Inflammatory macrophage (primary cell): ENCODE data around the gene SCN11A.
"Not testable (repeated sequence)": the region's sequence is repeated elsewhere in the genome, so short reads cannot be mapped to it uniquely, and the experiment has no call there.

Source experiments
- DNase-seq, 2 donors: peaks; one replicate each; pipeline ENCODE4 v3.0.0-alpha.2; 2020 to 2022

SCN11A gene

DNA sequence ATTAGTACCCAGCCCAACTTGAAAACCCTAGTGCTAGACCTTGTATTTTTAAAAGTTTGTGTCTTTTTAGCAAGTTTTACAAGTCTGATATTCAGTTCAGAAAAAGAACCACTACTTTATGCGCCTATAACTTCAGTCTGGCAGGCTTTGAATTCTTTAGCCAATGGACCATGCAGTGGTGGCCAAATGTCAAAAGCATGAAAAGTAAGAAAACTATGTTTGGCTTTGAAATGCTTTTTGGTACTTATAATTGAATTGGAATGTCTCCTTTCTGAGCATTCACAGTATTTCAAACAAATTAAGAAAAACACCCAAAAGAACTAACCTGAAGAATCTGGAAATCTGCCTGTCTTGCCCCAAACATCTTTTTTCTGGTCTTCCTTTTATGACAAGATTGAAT, 12.9 kb upstream of the SCN11A start:
- DNase-seq, result no peak

DNA sequence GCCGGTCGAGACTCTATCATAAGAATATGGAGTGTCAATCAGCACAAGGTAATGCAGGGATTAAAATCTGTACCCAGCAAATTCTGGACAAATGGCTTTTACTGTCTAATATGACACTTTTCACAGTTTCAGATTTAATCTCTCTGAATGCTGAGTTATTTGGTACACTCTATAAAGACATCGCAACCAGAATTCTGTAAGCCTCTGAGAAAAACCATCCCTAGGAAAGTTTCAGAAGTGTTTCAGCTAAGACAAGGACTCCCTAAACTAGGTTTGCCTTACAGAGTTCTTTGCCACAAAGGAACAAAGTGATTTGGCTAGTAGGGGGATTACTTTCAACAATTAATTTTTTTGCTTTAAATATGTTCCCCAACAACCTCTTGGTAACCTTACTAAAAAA, 11.4 kb upstream of the SCN11A start:
- DNase-seq, result no peak

DNA sequence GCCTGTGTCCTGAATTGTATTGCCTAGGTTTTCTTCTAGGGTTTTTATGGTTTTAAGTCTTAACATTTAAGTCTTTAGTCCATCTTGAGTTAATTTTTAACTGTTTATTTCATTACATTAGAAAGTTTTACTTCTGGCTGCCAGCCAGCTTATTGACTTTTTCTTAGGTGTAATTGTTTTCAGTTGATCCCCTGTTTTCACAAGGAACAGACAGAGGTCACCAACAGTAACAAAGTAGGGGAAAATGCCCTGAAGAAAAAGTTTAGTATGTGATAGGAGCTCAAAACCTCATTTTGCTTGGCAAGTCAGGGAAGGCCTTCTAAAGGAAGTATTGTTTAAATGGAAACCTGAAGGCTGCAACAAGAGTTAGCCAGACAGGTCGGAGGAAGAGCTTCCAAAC, 10.4 kb upstream of the SCN11A start:
- no peak for DNase-seq

DNA sequence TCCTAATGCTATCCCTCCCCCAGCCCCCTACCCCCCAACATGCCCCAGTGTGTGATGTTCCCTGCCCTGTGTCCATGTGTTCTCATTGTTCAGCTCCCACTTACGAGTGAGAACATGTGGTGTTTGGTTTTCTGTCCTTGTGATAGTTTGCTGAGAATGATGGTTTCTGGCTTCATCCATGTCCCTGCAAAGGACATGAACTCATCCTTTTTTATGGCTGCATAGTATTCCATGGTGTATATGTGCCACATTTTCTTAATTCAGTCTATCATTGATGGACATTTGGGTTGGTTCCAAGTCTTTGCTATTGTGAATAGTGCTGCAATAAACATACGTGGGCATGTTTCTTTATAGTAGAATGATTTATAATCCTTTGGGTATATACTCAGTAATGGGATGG, 9.5 kb upstream of the SCN11A start:
- not testable (repeated sequence) for DNase-seq

DNA sequence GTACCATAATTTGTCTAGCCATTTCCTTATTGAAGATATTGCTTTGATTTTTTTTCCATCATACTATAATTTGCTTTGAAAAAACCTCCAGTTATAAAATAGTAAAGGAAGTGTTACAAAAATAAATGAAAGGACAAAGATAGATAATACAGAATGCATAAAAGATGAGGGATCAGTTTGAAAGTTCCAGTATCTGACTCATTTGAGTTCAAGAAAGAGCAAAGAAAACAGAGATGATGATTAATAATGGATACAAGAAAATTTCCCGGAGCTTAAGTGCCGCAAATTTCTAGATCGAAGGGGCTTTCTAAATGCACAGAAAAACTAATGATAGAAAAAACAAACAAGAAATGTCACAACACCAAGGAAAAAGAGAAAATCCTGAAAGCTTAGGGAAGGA, 4.4 kb upstream of the SCN11A start:
- DNase-seq, result no peak

DNA sequence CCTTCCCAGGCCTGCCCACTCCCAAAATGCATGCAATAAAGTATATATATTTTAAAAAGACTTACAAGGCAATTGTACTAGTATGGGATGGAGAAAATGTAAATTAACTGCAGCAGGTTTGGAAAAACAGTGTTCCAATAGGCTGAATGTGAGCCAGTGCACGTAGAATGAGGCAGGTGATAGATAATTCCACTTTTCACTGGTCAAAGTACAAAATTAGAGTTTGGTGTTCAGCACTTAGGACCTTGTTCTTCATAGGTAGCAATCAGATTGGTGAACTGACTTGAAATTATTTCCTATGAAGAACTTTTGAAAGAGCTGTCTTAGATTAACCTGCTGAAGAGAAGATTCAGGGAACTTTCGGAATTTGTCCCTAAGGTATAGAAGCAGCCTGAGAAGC, 2.0 kb upstream of the SCN11A start:
- no peak for DNase-seq

DNA sequence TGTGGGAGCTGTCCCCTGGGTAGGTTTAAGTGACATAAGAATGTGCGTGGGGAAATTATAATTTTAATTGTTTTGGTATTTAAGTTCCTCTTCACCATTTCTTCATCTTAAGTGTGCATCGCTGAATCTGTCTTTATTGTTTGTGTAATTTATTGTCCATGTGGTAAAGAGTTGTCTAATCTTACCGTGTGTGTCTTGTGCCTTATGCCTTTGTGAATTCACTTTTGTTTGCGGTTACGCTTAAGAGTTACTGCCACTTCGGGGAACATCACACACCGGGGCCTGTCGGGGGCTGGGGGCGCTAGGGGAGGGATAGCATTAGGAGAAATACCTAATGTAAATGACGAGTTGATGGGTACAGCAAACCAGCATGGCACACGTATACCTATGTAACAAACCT, 839 bp upstream of the SCN11A start:
- peak in 1 of 2 donors; percentile 7 for DNase-seq

DNA sequence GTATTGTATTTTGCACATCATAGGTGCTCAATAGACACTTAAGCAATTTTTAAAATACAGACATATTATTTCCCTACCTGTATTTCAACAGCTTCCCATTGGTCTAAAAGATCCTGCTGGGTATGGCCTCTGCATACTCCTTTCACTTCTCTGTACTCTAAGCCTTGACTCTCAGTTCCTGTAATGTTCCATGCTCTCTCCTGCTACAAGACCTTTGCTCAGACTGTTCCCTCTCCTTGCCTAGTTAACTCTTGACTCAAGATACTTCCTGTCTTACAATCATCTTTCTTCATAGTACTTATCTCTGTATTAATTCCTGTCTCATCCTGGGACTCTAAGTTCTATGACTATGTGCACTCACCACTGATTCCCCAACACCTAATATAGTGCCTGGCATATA, 1.7 kb downstream of the SCN11A start:
- DNase-seq, result peak; percentile 65 to 69

DNA sequence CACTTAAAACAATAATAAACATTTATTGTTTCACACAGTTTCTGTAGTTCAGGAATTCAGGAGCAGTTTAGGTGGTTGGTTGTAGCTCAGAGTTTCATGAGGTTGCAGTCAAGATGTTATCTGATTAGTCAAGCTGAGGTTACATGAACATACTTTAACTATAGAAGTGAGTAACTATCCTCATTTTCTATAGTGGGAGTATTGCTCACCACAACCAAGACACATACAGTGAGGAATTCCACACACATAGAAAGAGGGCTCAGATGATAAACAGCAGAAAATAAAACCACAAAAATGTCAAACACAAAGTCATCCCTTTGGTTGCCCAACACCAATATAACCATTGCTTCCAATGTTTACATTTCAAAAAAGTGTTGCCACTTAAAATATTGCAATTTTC, 13.6 kb downstream of the SCN11A start:
- DNase-seq, result no peak

DNA sequence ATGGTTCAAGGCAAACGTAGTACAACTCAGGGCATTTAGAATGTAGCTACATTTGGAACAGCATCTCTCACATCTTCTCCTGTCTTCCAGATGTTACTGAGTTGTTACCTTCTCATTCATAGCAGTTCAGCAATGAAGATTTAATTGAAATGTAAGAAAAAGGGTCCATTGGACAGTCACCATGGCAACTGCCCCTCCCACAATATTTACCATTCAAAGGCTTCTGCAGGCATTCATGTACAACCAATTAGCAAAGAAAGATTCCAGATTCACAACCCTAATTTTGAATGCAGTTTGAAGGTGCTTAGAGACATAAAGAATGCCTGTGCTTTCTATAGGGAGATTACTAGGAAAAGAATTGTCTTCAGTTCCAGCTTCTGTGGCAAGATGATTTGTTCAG, 22.2 kb downstream of the SCN11A start:
- DNase-seq, result no peak

DNA sequence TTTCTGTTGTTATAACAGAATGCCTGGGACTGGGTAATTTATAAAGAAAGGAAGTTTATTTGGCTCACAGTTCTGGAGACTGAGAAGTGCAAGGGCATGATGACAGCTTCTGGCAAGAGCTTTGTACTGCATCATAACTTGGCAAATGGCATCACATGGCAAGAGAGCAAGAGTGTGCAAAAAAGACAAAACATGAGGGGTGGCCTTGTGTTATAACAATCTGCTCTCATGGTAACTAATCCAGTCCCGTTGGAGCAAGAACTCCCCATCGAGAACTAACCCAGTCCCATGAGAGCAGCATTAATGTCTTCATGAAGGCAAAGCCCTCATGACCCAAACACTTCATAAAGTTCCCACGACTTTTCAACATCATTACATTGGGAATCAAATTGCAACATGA, 23.2 kb downstream of the SCN11A start:
- no peak for DNase-seq

DNA sequence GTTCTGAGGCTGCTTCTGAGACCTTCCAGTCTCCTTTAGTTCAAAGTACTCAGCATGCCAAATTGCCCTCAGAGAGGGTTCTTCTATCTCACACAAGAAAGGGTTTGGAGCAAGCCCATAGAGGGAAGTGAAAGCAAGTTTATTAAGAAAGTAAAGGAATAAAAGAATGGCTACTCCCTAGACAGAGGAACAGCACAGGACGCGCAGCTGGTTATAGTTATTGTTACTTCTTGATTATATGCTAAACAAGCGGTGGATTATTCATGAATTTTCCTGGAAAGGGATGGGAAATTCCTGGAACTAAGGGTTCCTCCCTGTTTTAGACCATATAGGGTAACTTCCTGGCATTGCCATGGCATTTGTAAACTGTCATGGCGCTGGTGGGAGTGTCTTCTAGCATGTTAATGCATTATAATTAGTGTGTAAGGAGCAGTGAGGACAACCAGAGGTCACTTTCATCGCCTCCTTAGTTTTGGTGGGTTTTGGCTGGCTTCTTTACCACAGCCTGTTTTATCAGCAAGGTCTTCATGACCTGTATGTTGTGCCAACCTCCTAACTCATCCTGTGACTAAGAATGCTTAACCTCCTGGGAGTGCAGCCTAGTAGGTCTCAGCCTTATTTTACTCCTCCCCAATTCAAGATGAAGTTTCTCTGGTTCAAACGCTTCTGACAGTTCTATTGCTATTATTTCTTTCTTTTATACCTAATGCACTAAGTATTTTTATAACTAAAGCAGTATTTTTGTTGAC, 26.3 kb downstream of the SCN11A start:
- DNase-seq, result peak; percentile 17 to 38

DNA sequence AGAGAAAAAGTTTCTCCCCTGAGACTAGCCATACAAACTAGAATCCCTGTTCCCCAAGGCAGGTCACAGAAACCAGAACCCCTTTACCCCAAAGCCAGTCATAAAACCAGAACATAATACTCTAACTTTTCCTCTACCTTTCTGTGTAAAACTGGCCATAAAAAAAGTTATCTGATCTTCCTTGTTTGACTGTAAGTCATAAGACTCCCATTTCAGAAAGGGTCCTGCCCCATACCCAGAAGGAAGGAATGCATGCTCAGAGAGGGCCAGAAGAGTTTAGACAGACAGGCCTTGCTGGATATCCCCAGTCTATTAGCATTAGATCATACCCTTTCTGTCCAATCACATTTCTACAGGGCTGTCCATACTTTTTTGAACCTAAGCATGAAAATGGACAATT, 27.2 kb downstream of the SCN11A start:
- no peak for DNase-seq

DNA sequence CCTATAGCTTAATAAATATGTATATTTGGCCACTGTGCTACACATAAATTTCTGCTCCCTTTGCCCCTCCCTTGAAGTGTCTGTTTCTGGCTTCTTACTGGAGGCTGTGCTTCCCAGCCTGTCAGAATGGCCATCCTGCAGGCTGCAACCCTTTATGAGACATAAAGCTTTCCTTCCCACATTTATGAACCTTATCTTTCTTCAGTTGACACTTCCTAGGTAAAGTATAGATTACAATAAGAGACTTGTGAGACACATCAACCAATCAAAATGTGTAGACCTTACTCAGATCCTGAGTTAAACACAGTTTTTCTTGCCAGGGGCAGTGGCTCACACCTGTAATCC, 29.5 kb downstream of the SCN11A start:
- no peak for DNase-seq

DNA sequence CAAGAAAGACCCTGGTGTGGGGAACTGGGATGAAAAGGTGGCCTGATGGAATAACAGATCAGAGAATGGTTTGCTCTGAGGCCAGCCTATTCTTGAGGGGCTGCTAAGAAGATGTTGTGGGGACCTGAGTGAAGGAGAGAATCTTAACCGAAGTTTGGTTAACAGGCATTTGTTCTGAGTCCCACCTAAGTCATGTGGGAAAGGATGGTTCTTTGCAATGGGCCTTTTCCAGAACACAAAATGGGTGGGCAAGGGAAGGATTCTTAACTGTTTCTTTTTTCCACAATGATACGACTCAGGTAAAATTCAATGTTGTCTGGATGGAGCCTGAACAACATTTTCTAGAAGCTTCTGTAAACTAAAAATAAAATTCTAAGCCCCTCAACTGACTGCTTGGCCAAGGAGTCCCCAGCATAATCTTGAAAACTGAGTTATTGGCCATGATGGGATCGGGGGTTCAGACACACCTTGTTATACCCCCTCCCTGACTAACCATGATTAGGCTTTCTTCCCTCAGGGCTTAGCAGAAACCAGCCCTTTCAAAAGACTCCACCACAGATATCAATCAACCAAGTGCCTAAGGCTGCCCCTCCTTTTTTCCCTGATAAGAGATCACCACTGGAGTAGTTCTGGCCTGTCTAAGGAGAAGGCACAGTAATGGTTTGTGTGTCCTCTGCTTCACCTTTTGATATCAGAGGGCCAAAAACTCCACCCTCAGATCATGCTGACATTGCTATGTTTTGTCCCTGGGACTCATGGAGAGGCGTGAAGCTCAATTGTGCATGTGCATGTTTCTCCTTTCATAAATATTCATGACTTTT, 30.1 kb downstream of the SCN11A start:
- DNase-seq, result no peak

DNA sequence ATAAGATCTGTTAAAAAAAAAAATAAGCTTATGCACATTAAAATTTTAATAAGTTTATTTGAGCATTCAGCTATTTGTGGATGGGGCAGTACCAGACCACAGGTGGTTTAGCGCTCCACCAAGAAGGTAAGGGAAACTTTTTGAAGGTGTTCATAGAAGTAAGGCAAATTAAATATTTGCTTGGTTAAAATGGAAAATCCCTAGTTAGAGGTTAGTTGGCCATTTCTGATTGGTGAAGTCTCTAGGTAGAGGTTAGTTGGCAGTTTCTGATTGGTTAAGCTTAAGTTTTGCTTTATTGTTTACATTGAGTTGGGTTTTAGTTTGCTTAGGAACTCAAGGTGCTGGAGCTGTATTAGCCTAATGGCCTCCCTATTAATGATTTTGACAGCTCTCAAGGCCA, 30.7 kb downstream of the SCN11A start:
- no peak for DNase-seq

DNA sequence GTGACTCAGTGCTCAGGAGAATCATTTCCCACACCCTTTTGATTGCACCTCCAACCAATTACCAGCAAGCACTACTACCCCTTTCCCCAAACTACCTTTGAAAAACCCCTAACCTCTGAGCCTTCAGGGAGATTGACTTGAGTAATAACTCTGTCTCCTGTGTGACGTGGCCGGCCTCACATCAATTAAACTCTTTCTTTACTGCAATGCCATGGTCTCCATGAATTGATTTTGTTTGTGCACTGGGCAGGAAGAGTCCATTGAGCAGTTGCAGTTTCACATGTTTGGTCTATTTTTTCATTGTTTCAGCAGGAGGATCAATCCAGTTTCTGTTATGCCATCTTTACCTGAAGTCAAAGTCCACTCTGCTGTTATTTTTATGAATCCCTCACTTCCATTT, 32.4 kb downstream of the SCN11A start:
- DNase-seq, result no peak

DNA sequence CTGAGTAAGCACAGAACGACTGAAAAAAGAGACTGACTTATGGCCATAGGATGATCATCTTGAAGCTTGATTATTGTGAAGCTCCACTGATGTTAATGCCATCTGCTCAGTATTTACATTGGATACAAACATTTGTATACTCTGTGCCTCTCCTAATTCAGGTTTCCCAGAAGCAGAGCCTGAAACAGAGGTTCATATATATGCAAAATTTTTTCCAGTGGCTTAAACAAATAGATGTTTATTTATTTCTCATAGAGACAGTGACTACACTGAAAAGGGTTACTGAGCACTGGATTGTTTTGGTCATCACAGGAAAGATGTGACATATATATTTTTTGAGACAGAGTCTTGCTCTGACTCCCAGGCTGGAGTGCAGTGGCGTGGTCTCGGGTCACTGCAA, 36.3 kb downstream of the SCN11A start:
- DNase-seq, result no peak

DNA sequence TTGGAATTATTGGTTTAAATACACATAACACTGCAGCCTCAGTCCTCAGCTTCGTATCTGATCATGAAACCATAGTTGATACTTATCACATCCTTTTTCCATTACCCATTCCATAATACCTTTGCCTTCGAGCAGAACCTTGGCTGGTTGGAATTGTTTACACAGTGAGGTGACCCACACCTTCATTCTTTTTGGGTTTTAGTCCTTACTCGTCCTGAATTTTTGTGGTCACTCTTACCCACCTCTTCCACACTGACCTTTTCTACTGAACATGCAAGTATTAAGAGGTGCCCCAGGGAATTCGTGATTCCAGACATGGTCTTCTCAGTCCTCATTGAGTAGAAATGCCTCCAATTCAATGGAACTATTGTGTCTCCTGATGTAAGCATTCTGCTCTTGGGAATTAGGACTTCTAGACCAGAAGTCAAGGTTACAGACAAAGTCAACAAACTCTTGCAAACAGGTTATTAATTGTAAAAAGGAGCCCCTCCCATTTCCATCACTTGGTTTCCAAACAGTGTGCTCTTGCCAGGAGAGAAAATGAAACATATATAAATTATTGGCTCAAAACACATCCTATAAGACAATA, 37.7 kb downstream of the SCN11A start:
- no peak for DNase-seq

DNA sequence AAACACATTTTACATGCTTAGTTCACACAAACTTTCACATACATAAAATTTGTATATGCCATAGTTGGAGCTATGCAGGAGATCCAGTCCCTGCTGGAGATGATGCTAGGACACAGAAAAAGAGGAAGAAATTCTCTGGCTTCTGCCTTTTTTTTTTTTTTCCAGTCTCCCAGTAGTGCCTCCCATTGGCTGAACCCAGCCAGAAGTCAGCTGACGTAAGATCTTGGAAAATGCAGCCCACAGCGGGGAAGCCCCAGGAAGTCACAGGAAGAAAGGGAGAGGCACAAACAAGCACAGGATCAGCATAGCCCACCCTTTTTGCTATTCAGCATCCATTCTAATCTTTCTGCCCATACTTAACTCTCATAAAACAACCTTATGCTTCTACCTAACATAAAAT, 38.5 kb downstream of the SCN11A start:
- peak in 1 of 2 donors; percentile 21 for DNase-seq

DNA sequence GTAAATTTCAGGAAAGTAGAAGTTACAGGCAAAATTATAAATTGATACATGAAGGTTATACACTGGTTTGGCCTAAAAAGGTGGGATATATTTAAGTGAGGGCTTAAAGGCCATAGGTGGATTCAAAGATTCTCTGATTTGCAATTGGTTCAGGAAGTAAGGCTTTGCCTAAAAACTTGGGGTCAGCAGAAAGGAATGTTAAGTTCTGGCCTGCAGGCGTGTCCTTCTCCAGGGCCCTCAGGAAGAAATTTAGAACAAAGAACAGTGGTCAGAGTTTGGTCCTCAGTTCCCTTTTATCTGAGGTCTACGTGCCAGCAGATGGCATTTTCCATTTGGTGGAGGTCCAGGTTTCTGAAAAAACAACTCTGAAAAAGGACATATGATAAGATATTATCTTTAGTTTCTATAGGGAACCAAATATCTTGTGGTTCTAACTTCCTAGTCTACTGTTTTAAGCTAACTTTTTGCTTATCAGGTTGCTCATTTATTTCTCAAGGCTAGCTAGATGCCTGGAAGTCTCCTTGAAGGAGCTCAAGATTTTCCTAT, 40.5 kb downstream of the SCN11A start:
- DNase-seq, result no peak

DNA sequence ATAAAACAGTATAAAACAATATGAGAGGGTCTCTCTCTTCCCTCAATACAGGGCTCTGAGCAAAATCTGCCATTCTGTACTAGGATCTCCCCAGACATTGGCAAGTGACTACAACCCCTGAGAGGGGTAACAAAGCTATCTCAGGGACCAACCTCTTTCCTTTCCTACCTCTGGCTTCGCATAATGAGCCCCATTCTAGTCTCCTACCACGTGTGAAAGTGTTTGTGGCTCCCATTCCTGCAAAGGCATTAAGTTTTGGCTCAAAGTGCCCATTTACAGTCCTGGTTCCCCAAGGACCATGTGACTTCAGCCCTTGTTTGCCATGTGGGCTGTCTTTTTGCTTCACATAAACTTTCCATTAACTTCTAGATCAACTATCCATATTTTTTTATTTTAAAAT, 46.4 kb downstream of the SCN11A start:
- no peak for DNase-seq
